GM21367 (cell line): ENCODE results near the gene SEC24A.
"Not testable (repeated sequence)": the region's sequence is repeated elsewhere in the genome, so short reads cannot be mapped to it uniquely, and the experiment has no call there.

Source experiments
- ATAC-seq: cut with Tn5 transposase; IDR thresholded peaks from one replicate; pipeline ENCODE4 v1.9.1; 2021; ENCODE audit not compliant: unreplicated experiment

Gene SEC24A

GRCh38 chr5:134649163-134649835, 714 bp downstream of the SEC24A start:
- ATAC-seq: peak; percentile 10

- ATAC-seq: not testable (repeated sequence)
Measured at GRCh38 chr5:134650660-134651059, 2.1 kb downstream of the SEC24A start.

GRCh38 chr5:134651531-134651930, 2.9 kb downstream of the SEC24A start:
- no peak for ATAC-seq

DNA sequence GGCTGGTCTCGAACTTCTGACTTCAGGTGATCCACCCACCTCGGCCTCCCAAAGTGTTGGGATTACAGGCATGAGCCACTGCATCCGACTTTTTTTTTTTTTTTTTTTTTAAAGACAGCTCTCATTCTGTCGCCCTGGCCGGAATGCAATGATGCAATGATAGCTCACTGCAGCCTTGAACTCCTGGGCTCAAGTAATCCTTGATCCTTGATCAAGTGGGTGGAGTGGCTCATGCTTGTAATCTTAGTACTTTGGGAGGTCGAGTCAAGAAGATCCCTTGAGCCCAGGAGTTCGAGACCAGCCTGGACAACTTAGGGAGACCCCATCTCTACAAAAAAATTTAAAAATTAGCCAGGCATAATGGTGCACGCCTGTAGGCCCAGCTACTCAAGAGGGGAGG, 8.1 kb downstream of the SEC24A start:
- no peak for ATAC-seq

- no peak for ATAC-seq
Measured at GRCh38 chr5:134659456-134659855, 10.9 kb downstream of the SEC24A start.

- ATAC-seq: no peak
Measured at GRCh38 chr5:134659922-134660321, 11.3 kb downstream of the SEC24A start.

GRCh38 chr5:134662971-134663370, 14.4 kb downstream of the SEC24A start:
- no peak for ATAC-seq

GRCh38 chr5:134664448-134664847, 15.9 kb downstream of the SEC24A start:
- ATAC-seq: no peak

- not testable (repeated sequence) for ATAC-seq
Measured at GRCh38 chr5:134673546-134673945, 25.0 kb downstream of the SEC24A start.

DNA sequence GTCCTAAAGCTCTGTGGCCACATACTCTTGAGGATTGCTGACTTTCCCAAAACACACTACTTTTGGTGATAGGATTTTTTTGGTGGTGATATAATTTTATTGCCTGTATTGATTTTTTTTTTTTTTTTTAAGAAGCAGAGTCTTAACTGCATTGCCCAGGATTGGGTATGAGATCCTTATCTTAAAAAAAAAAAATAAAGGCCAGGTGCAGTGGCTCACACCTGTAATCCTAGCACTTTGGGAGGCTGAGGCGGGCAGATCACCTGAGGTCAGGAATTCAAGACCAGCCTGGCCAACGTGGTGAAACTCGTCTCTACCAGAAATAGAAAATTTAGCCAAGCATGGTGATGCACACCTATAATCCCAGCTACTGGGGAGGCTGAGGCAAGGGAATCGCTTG, 28.8 kb downstream of the SEC24A start:
- not testable (repeated sequence) for ATAC-seq

- ATAC-seq: not testable (repeated sequence)
Measured at GRCh38 chr5:134690144-134690543, 41.6 kb downstream of the SEC24A start.

GRCh38 chr5:134692722-134693121, 44.1 kb downstream of the SEC24A start:
- ATAC-seq: no peak

GRCh38 chr5:134708301-134708700, 59.7 kb downstream of the SEC24A start:
- no peak for ATAC-seq

GRCh38 chr5:134714120-134714519, 65.5 kb downstream of the SEC24A start:
- ATAC-seq: no peak

GRCh38 chr5:134714541-134714940, 66.0 kb downstream of the SEC24A start:
- no peak for ATAC-seq

- ATAC-seq: not testable (repeated sequence)
Measured at GRCh38 chr5:134715466-134715865, 66.9 kb downstream of the SEC24A start.

- no peak for ATAC-seq
Measured at GRCh38 chr5:134724872-134725271, 76.3 kb downstream of the SEC24A start.

GRCh38 chr5:134732819-134733218, 84.2 kb downstream of the SEC24A start:
- no peak for ATAC-seq

- no peak for ATAC-seq
Measured at GRCh38 chr5:134735243-134735642, 86.7 kb downstream of the SEC24A start.

GRCh38 chr5:134736173-134736812, 87.7 kb downstream of the SEC24A start:
- no peak for ATAC-seq

DNA sequence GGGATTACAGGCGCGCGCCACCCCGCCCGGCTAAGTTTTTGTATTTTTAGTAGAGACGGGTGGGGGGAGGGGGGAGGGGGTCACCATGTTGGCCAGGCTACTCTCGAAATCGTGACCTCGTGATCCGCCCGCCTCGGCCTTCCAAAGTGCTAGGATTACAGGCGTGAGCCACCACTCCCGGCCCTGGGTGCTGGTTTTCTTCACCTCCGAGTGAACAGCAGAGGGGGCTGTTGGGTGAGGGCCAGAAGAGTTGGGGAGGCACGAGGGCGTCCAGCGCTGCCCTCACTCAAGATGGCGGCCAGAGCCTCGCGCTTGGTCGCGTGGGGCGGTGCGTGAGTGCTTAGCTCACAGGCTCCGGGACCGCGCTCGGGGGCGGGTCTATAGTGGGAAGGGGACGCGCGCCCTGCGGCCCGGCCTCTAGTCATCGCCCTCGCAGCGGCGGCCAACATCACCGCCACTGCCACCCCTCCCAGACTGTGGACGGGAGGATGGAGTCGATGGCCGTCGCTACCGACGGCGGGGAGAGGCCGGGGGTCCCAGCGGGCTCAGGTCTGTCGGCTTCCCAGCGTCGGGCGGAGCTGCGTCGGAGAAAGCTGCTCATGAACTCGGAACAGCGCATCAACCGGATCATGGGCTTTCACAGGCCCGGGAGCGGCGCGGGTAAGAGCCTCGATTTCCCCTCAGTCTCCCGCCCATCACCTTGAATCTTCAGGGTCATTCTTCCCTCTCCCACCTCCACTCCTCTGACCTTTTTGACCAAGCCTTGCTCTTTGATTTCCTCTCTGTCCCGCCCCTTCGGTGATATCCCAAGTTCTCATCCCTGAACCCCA, 89.8 kb downstream of the SEC24A start, which contains the start of gene CAMLG:
TSS of gene CAMLG (plus strand) at position 416 of the 830 bp plus-strand sequence. CDS start at position 489, 73 bp downstream.
- ATAC-seq: peak; percentile 89
